HepG2 (cell line): ENCODE measurements around the gene MAN2A2.

Experiments used
- DNMT3B ChIP-seq: conservative IDR thresholded peaks from 2 replicates; pipeline ENCODE4 v1.6.1; 2016; ENCODE audit warnings: missing biosample characterization, control low read depth
- ESRRA ChIP-seq: sonication (generic); formaldehyde crosslinking; IDR thresholded peaks from 2 replicates; pipeline ENCODE4 v1.5.1; 2020; ENCODE audit warnings: mild to moderate bottlenecking, low read depth, missing genetic modification reagents
- MAFF ChIP-seq: IDR thresholded peaks from 2 replicates; pipeline ENCODE4 v1.6.1; 2011; ENCODE audit warnings: low read depth, low read length, improper control_type of control experiment
- RBM22 ChIP-seq: fragments of 200-400 bp; formaldehyde crosslinking; optimal IDR thresholded peaks from 2 replicates; pipeline ENCODE3; 2017; ENCODE audit warnings: mild to moderate bottlenecking, low read length, moderate library complexity
- RXRA ChIP-seq: sonication (generic); formaldehyde crosslinking; IDR thresholded peaks from 2 replicates; pipeline ENCODE4 v1.5.1; 2020; ENCODE audit warnings: missing genetic modification reagents
- SOX6 ChIP-seq, 2 experiments: fragments of 450-650 bp in 1 of 2; sonication (generic) in 1 of 2; formaldehyde crosslinking in 1 of 2; IDR thresholded peaks; 2 replicates each; pipeline versions ENCODE4 v1.4.0 to v1.6.1; 2017 to 2020; ENCODE audit warnings: antibody characterized with exemption in 1 of 2, mild to moderate bottlenecking in 1 of 2, missing genetic modification reagents in 1 of 2
- YEATS4 ChIP-seq: sonication (generic); formaldehyde crosslinking; IDR thresholded peaks from 2 replicates; pipeline ENCODE4 v1.4.0; 2020; ENCODE audit warnings: missing genetic modification reagents, borderline replicate concordance
- ZNF274 ChIP-seq: sonication (generic); formaldehyde crosslinking; IDR thresholded peaks from 2 replicates; pipeline ENCODE4 v1.5.1; 2020; ENCODE audit warnings: mild to moderate bottlenecking, missing genetic modification reagents
- ZNF891 ChIP-seq: sonication (generic); formaldehyde crosslinking; IDR thresholded peaks from 2 replicates; pipeline ENCODE4 v1.5.0; 2020; ENCODE audit warnings: mild to moderate bottlenecking, missing genetic modification reagents
- ZSCAN5A ChIP-seq: sonication (generic); formaldehyde crosslinking; IDR thresholded peaks from 2 replicates; pipeline ENCODE4 v1.8.0; 2022; ENCODE audit warnings: mild to moderate bottlenecking, missing genetic modification reagents, borderline replicate concordance
- TF ChIP-seq, protein P1 (sequence below): sonication (generic); formaldehyde crosslinking; IDR thresholded peaks from 2 replicates; pipeline ENCODE4 v1.8.1; 2023; ENCODE audit warnings: missing genetic modification reagents, inconsistent platforms, borderline replicate concordance
- TF ChIP-seq, protein P2 (sequence below): sonication (generic); formaldehyde crosslinking; IDR thresholded peaks from 2 replicates; pipeline ENCODE4 v1.8.0; 2022; ENCODE audit warnings: missing genetic modification reagents, mild to moderate bottlenecking, moderate library complexity, borderline replicate concordance

DNA sequence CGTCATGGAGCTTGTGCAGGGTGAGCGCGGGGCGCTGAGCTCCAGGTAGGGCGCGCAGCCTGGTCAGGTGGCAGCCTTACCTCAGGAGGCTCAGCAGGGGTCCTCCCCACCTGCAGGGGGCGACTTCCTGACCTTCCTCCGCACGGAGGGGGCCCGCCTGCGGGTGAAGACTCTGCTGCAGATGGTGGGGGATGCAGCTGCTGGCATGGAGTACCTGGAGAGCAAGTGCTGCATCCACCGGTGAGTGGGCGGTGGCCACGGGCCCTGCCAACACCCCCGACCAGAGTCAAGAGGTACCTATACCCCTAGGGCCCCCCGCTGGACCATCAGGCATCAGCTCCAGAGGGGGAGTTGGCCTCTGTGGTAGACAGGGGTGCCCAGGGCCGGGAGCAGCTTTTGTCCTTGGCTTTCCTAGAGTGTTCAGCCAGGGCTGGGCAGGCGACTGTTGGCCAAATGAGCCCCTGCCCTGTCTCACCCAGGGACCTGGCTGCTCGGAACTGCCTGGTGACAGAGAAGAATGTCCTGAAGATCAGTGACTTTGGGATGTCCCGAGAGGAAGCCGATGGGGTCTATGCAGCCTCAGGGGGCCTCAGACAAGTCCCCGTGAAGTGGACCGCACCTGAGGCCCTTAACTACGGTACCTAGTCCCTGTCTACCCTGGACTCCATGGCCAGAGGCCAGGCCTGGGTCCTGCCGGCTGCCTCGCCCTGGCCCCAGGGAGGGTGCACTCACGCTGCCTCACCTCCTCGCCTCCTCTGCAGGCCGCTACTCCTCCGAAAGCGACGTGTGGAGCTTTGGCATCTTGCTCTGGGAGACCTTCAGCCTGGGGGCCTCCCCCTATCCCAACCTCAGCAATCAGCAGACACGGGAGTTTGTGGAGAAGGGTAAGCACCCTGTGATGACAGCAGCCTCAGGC, 9.7 kb upstream of the MAN2A2 start:
- TF ChIP-seq ZSCAN5A (CRISPR knock-in tag) = no peak
- TF ChIP-seq DNMT3B = no peak
- TF ChIP-seq RXRA = 0 out of 2 replicates have a peak, but pooled peaks have one; percentile 39
- TF ChIP-seq SOX6 (IDR thresholded peaks at IDR 0.05) = no peak
- TF ChIP-seq SOX6 (CRISPR knock-in tag; IDR thresholded peaks at IDR 0.05) = peak; percentile 60
- peak; percentile 73; the same call in 1 of the 2 replicates for TF ChIP-seq ZNF274
- TF ChIP-seq, protein P1, sequence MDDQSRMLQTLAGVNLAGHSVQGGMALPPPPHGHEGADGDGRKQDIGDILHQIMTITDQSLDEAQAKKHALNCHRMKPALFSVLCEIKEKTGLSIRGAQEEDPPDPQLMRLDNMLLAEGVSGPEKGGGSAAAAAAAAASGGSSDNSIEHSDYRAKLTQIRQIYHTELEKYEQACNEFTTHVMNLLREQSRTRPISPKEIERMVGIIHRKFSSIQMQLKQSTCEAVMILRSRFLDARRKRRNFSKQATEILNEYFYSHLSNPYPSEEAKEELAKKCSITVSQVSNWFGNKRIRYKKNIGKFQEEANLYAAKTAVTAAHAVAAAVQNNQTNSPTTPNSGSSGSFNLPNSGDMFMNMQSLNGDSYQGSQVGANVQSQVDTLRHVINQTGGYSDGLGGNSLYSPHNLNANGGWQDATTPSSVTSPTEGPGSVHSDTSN (CRISPR knock-in tag) = no peak
- TF ChIP-seq MAFF = no peak
- no peak for TF ChIP-seq RBM22
- TF ChIP-seq ESRRA = no peak
- TF ChIP-seq YEATS4 (CRISPR knock-in tag) = peak; percentile 55; the same call in 1 of the 2 replicates
- TF ChIP-seq ZNF891 (CRISPR knock-in tag) = no peak; the same call in 1 of the 2 replicates
- TF ChIP-seq, protein P2, sequence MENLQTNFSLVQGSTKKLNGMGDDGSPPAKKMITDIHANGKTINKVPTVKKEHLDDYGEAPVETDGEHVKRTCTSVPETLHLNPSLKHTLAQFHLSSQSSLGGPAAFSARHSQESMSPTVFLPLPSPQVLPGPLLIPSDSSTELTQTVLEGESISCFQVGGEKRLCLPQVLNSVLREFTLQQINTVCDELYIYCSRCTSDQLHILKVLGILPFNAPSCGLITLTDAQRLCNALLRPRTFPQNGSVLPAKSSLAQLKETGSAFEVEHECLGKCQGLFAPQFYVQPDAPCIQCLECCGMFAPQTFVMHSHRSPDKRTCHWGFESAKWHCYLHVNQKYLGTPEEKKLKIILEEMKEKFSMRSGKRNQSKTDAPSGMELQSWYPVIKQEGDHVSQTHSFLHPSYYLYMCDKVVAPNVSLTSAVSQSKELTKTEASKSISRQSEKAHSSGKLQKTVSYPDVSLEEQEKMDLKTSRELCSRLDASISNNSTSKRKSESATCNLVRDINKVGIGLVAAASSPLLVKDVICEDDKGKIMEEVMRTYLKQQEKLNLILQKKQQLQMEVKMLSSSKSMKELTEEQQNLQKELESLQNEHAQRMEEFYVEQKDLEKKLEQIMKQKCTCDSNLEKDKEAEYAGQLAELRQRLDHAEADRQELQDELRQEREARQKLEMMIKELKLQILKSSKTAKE = no peak
